K562 (cell line): Measurements from ENCODE around the gene COL26A1. TPM values are rescaled to one million over a fixed set of nuclear protein-coding genes. Genes with fewer than 3 reads are reported as not detected.
A peak's percentile ranks its signal among the peaks of the same experiment; 100 is the strongest.

Experiments used
- EP400 ChIP-seq: fragments of 450-650 bp; IDR thresholded peaks from 2 replicates; pipeline ENCODE4 v1.6.1; 2017; ENCODE audit warnings: antibody characterized with exemption, mild to moderate bottlenecking, moderate library complexity
- HNRNPLL ChIP-seq: fragments of 200-400 bp; formaldehyde crosslinking; IDR thresholded peaks from 2 replicates; pipeline ENCODE4 v1.6.1; 2017; ENCODE audit warnings: low read length, low read depth, mild to moderate bottlenecking; ENCODE audit not compliant: poor library complexity, severe bottlenecking
- MEIS2 ChIP-seq: fragments of 450-650 bp; IDR thresholded peaks from 2 replicates; pipeline ENCODE4 v1.6.1; 2014; ENCODE audit warnings: mild to moderate bottlenecking; ENCODE audit not compliant: partially characterized antibody
- MGA ChIP-seq: fragments of 450-650 bp; IDR thresholded peaks from 2 replicates; pipeline ENCODE4 v1.6.1; 2016; ENCODE audit warnings: mild to moderate bottlenecking, moderate library complexity
- SP2 ChIP-seq: IDR thresholded peaks from 2 replicates; pipeline ENCODE4 v1.6.1; 2011; ENCODE audit warnings: mild to moderate bottlenecking, low read depth, low read length, moderate library complexity; ENCODE audit not compliant: poor library complexity, severe bottlenecking; ENCODE audit errors: extremely low read depth
- ZFP30 ChIP-seq: fragments of 250-450 bp; sonication (Bioruptor Pico); IDR thresholded peaks from 2 replicates; pipeline ENCODE4 v1.8.0; 2022; ENCODE audit warnings: moderate library complexity, mild to moderate bottlenecking, inconsistent platforms, borderline replicate concordance
- polyA plus RNA-seq, 8 experiments: library from polyadenylated mRNA; depleted of rRNA in 4 of 8; stranded (reverse) in 5 of 8; unstranded in 3 of 8; fragments of >200 nt; fragmentation: Nextera tagmentation in 2 of 8; fragmentation: Illumina TruSeq in 1 of 8; extraction: Ambion mirVana in 2 of 8; extraction: Trizol in 1 of 8; gene quantifications; 2 replicates each; pipeline versions ENCODE4 v1.2.1 to v1.2.3, GENCODE V29; 2011 to 2014; ENCODE audit warnings: inconsistent platforms in 1 of 8, missing spikeins in 1 of 8
- total RNA-seq, 7 experiments: library from RNA; depleted of rRNA in 6 of 7; stranded (reverse); fragments of >200 nt in 6 of 7; fragmentation: Illumina TruSeq in 2 of 7; extraction: Trizol in 2 of 7; gene quantifications; 2 replicates each; pipeline versions ENCODE4 v1.2.1 to v1.2.3, GENCODE V29; 2011 to 2021; ENCODE audit warnings: low replicate concordance in 1 of 7

The COL26A1 gene
- total and polyA plus RNA-seq, 9 of the 15 experiments (the other 6 are each of a cell fraction or from before 2014, with no cell fraction given): 0.04 to 0.39 (median 0.07) TPM; not detected in 5

GRCh38 chr7:101586078-101586905 lies 223.6 kb downstream of the COL26A1 start (continued):
- TF ChIP-seq HNRNPLL (no peak), SP2 (no peak), MEIS2 (peak; percentile 46), ZFP30 (CRISPR knock-in tag) (no peak), MGA (peak; percentile 44), EP400 (no peak)
